BE2C (cell line): ENCODE results near the gene RNASEL.
A peak's percentile ranks its signal among the peaks of the same experiment; 100 is the strongest.
"Not testable (repeated sequence)": the region's sequence is repeated elsewhere in the genome, so short reads cannot be mapped to it uniquely, and the experiment has no call there.

ENCODE experiments used
- DNase-seq: peaks from one replicate; pipeline ENCODE4 v3.0.0-alpha.2; 2020
- H3K27me3 ChIP-seq: fragments of 250-450 bp; sonication (Bioruptor Pico); 2 replicates; pipeline ENCODE4 v1.5.1; 2020; ENCODE audit warnings: mild to moderate bottlenecking
- H3K36me3 ChIP-seq: fragments of 250-450 bp; sonication (Bioruptor Pico); 2 replicates; pipeline ENCODE4 v1.5.1; 2020; ENCODE audit warnings: mild to moderate bottlenecking
- H3K4me1 ChIP-seq: fragments of 250-450 bp; sonication (Bioruptor Pico); 2 replicates; pipeline ENCODE4 v1.5.1; 2020
- H3K4me3 ChIP-seq: 2 replicates; pipeline ENCODE4 v1.5.1; 2011; ENCODE audit warnings: low read depth, low read length
- H3K9me3 ChIP-seq: fragments of 250-450 bp; sonication (Bioruptor Pico); 2 replicates; pipeline ENCODE4 v1.5.1; 2020
- CTCF ChIP-seq: IDR thresholded peaks from 2 replicates; pipeline ENCODE4 v1.5.1; 2012; ENCODE audit warnings: mild to moderate bottlenecking, low read depth, low read length

The RNASEL gene

GRCh38 chr1:182552527-182552926 is 36.5 kb downstream of the RNASEL start:
- no peak for TF ChIP-seq CTCF
- no peaks in the 10 kb centered on the region for H3K4me1 ChIP-seq
- no peak for DNase-seq
- no peaks in the 10 kb centered on the region for H3K27me3 ChIP-seq
- H3K9me3 ChIP-seq: no peaks in the 10 kb centered on the region
- no peak overlapping the region for H3K4me3 ChIP-seq
- no peaks in the 10 kb centered on the region for H3K36me3 ChIP-seq

GRCh38 chr1:182549811-182550210 is 39.2 kb downstream of the RNASEL start:
- DNase-seq: no peak
- Histone ChIP-seq H3K36me3 (no peaks in the 10 kb centered on the region), H3K4me1 (no peaks in the 10 kb centered on the region), H3K27me3 (no peaks in the 10 kb centered on the region), H3K9me3 (no peaks in the 10 kb centered on the region), H3K4me3 (no peak overlapping the region)
- no peak for TF ChIP-seq CTCF

- TF ChIP-seq CTCF: no peak
- no peaks in the 10 kb centered on the region for H3K4me1 ChIP-seq
- no peaks in the 10 kb centered on the region for H3K36me3 ChIP-seq
- H3K4me3 ChIP-seq: no peak overlapping the region
- no peaks in the 10 kb centered on the region for H3K9me3 ChIP-seq
- no peak for DNase-seq
- H3K27me3 ChIP-seq: no peaks in the 10 kb centered on the region
Measured at GRCh38 chr1:182549346-182549745, 39.7 kb downstream of the RNASEL start.

GRCh38 chr1:182533896-182534295 is 55.2 kb downstream of the RNASEL start:
- no peak for TF ChIP-seq CTCF
- Histone ChIP-seq H3K27me3 (peaks cover 15% of the 10 kb centered on the region), H3K4me1 (no peaks in the 10 kb centered on the region), H3K36me3 (no peaks in the 10 kb centered on the region), H3K9me3 (no peaks in the 10 kb centered on the region), H3K4me3 (no peak overlapping the region)
- no peak for DNase-seq

GRCh38 chr1:182528206-182528605 is 60.9 kb downstream of the RNASEL start:
- not testable (repeated sequence) for H3K4me1 ChIP-seq, H3K4me3 ChIP-seq, DNase-seq, H3K9me3 ChIP-seq, H3K36me3 ChIP-seq
- H3K27me3 ChIP-seq: peaks cover 12% of the 10 kb centered on the region

GRCh38 chr1:182527680-182528079 is 61.4 kb downstream of the RNASEL start:
- Histone ChIP-seq H3K27me3 (peaks cover 12% of the 10 kb centered on the region), H3K4me1 (no peaks in the 10 kb centered on the region), H3K4me3 (no peak overlapping the region), H3K36me3 (no peaks in the 10 kb centered on the region), H3K9me3 (no peaks in the 10 kb centered on the region)
- peak; percentile 40 for TF ChIP-seq CTCF
- no peak for DNase-seq

- no peaks in the 10 kb centered on the region for H3K9me3 ChIP-seq
- no peaks in the 10 kb centered on the region for H3K36me3 ChIP-seq
- no peak for TF ChIP-seq CTCF
- no peak for DNase-seq
- H3K27me3 ChIP-seq: peaks cover 3% of the 10 kb centered on the region
- no peaks in the 10 kb centered on the region for H3K4me1 ChIP-seq
- no peak overlapping the region for H3K4me3 ChIP-seq
Measured at GRCh38 chr1:182525342-182525741, 63.7 kb downstream of the RNASEL start.
